ENCODE results near the gene JUP. TPM values are rescaled to one million over a fixed set of nuclear protein-coding genes. Genes with fewer than 3 reads are reported as not detected.
A peak's percentile ranks its signal among the peaks of the same experiment; 100 is the strongest.

Gene JUP
- total and polyA plus RNA-seq, 2 of the 13 experiments (the other 11 are each of a cell fraction or from before 2014, with no cell fraction given) = 12.1 to 20.6 TPM

DNA sequence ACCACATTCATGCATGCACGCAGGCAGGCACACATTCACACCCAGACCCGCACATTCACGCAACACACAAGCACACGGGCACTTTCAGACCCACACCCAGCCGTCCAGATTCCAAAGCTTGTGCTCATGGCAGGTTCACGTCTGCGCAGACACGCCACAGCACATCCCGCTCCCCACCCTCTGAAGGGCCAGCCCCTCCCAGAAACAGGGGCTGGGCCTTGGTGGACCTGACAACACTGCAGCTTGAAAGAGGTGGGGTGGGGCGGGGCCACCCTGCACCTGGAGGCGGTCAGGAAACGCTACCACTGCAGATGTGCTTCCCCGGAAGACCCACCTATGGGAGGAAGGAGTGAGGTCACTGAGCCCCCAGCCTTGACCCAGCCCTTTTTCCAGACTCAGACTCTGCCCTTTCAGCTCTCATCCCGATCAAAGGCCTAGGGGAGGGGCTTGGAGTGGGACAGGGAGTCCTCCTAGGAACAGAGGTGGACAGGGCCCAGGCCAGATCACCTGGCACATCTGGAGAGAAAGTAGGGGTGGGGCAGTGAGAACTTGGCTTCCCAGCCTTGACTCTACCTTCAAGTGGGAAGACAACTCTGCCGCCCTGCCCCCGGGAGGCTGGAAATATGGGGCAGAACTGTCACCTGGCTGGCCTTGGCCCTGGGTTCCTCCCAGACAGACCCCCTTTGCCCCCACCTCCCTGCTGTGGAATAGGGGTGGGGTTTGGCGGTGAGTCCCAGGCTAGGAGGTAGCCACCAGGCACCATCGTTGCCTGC is 14.3 kb upstream of the JUP start (continued):
- TF ChIP-seq, protein P1, sequence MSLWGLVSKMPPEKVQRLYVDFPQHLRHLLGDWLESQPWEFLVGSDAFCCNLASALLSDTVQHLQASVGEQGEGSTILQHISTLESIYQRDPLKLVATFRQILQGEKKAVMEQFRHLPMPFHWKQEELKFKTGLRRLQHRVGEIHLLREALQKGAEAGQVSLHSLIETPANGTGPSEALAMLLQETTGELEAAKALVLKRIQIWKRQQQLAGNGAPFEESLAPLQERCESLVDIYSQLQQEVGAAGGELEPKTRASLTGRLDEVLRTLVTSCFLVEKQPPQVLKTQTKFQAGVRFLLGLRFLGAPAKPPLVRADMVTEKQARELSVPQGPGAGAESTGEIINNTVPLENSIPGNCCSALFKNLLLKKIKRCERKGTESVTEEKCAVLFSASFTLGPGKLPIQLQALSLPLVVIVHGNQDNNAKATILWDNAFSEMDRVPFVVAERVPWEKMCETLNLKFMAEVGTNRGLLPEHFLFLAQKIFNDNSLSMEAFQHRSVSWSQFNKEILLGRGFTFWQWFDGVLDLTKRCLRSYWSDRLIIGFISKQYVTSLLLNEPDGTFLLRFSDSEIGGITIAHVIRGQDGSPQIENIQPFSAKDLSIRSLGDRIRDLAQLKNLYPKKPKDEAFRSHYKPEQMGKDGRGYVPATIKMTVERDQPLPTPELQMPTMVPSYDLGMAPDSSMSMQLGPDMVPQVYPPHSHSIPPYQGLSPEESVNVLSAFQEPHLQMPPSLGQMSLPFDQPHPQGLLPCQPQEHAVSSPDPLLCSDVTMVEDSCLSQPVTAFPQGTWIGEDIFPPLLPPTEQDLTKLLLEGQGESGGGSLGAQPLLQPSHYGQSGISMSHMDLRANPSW (CRISPR knock-in tag; IDR thresholded peaks at IDR 0.05; ENCODE audit: borderline replicate concordance) = no peak; the same call in 1 of the 2 replicates
- TF ChIP-seq, protein P2, sequence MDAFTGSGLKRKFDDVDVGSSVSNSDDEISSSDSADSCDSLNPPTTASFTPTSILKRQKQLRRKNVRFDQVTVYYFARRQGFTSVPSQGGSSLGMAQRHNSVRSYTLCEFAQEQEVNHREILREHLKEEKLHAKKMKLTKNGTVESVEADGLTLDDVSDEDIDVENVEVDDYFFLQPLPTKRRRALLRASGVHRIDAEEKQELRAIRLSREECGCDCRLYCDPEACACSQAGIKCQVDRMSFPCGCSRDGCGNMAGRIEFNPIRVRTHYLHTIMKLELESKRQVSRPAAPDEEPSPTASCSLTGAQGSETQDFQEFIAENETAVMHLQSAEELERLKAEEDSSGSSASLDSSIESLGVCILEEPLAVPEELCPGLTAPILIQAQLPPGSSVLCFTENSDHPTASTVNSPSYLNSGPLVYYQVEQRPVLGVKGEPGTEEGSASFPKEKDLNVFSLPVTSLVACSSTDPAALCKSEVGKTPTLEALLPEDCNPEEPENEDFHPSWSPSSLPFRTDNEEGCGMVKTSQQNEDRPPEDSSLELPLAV (CRISPR knock-in tag; conservative IDR thresholded peaks at IDR 0.05; ENCODE audit: low read depth) = no peak
- no peak; the same call in 1 of the 2 replicates for TF ChIP-seq ZNF598 (CRISPR knock-in tag; IDR thresholded peaks at IDR 0.05; ENCODE audit: borderline replicate concordance)
- no peak for TF ChIP-seq ZNF30 (CRISPR knock-in tag; IDR thresholded peaks at IDR 0.05)
- TF ChIP-seq, protein P3, sequence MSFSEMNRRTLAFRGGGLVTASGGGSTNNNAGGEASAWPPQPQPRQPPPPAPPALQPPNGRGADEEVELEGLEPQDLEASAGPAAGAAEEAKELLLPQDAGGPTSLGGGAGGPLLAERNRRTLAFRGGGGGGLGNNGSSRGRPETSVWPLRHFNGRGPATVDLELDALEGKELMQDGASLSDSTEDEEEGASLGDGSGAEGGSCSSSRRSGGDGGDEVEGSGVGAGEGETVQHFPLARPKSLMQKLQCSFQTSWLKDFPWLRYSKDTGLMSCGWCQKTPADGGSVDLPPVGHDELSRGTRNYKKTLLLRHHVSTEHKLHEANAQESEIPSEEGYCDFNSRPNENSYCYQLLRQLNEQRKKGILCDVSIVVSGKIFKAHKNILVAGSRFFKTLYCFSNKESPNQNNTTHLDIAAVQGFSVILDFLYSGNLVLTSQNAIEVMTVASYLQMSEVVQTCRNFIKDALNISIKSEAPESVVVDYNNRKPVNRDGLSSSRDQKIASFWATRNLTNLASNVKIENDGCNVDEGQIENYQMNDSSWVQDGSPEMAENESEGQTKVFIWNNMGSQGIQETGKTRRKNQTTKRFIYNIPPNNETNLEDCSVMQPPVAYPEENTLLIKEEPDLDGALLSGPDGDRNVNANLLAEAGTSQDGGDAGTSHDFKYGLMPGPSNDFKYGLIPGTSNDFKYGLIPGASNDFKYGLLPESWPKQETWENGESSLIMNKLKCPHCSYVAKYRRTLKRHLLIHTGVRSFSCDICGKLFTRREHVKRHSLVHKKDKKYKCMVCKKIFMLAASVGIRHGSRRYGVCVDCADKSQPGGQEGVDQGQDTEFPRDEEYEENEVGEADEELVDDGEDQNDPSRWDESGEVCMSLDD (CRISPR knock-in tag; IDR thresholded peaks at IDR 0.05; ENCODE audit: borderline replicate concordance) = no peak
- TF ChIP-seq, protein P4, sequence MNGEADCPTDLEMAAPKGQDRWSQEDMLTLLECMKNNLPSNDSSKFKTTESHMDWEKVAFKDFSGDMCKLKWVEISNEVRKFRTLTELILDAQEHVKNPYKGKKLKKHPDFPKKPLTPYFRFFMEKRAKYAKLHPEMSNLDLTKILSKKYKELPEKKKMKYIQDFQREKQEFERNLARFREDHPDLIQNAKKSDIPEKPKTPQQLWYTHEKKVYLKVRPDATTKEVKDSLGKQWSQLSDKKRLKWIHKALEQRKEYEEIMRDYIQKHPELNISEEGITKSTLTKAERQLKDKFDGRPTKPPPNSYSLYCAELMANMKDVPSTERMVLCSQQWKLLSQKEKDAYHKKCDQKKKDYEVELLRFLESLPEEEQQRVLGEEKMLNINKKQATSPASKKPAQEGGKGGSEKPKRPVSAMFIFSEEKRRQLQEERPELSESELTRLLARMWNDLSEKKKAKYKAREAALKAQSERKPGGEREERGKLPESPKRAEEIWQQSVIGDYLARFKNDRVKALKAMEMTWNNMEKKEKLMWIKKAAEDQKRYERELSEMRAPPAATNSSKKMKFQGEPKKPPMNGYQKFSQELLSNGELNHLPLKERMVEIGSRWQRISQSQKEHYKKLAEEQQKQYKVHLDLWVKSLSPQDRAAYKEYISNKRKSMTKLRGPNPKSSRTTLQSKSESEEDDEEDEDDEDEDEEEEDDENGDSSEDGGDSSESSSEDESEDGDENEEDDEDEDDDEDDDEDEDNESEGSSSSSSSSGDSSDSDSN (CRISPR knock-in tag; IDR thresholded peaks at IDR 0.05) = no peak
- peak; percentile 64 for TF ChIP-seq HNF4G (IDR thresholded peaks at IDR 0.05; ENCODE audit: borderline replicate concordance, low read depth, low read length)
- TF ChIP-seq HNF4G (CRISPR knock-in tag; IDR thresholded peaks at IDR 0.05; ENCODE audit: borderline replicate concordance, low read depth) = peak; percentile 76; the same call in 1 of the 2 replicates
- no peak for TF ChIP-seq ZNF674 (CRISPR knock-in tag; IDR thresholded peaks at IDR 0.05; ENCODE audit: low read depth)
- TF ChIP-seq, protein P5, sequence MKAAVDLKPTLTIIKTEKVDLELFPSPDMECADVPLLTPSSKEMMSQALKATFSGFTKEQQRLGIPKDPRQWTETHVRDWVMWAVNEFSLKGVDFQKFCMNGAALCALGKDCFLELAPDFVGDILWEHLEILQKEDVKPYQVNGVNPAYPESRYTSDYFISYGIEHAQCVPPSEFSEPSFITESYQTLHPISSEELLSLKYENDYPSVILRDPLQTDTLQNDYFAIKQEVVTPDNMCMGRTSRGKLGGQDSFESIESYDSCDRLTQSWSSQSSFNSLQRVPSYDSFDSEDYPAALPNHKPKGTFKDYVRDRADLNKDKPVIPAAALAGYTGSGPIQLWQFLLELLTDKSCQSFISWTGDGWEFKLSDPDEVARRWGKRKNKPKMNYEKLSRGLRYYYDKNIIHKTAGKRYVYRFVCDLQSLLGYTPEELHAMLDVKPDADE (CRISPR knock-in tag; IDR thresholded peaks at IDR 0.05) = no peak
- TF ChIP-seq, protein P6, sequence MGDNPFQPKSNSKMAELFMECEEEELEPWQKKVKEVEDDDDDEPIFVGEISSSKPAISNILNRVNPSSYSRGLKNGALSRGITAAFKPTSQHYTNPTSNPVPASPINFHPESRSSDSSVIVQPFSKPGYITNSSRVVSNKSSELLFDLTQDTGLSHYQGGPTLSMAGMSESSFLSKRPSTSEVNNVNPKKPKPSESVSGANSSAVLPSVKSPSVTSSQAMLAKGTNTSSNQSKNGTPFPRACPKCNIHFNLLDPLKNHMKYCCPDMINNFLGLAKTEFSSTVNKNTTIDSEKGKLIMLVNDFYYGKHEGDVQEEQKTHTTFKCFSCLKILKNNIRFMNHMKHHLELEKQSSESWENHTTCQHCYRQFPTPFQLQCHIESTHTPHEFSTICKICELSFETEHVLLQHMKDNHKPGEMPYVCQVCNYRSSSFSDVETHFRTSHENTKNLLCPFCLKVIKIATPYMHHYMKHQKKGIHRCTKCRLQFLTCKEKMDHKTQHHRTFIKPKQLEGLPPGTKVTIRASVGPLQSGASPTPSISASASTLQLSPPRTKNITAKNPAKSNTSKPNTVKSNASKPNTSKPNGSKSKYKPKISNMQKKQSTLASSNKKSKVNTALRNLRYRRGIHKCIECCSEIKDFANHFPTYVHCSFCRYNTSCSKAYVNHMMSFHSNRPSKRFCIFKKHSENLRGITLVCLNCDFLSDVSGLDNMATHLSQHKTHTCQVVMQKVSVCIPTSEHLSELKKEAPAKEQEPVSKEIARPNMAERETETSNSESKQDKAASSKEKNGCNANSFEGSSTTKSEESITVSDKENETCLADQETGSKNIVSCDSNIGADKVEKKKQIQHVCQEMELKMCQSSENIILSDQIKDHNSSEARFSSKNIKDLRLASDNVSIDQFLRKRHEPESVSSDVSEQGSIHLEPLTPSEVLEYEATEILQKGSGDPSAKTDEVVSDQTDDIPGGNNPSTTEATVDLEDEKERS (CRISPR knock-in tag; IDR thresholded peaks at IDR 0.05) = no peak
